HepG2 (cell line): ENCODE results near the gene CNDP1. TPM values are rescaled to one million over a fixed set of nuclear protein-coding genes. Genes with fewer than 3 reads are reported as not detected.

ENCODE experiments used
- ATAC-seq: fragments of 200-7000 bp; cut with Tn5 transposase; 3 replicates; pipeline ENCODE4 v1.9.1; 2020; ENCODE audit warnings: mild to moderate bottlenecking, moderate library complexity
- BruUV-seq: library from RNA; stranded (reverse); fragments of 400-500 nt; replicated peaks from 2 replicates; lab custom pipeline; 2021; lab: Mats Ljungman, UMichigan
- CTCF ChIA-PET: fragments of 300-600 bp; formaldehyde crosslinking; extraction: SDS; loops from one replicate; lab custom pipeline; 2021; ENCODE audit warnings: low total read pairs, inconsistent platforms, low intra/inter-chr PET ratio; lab: Yijun Ruan, JAX
- POLR2A ChIA-PET: fragments of 350-600 bp; sonication (Branson Sonifier 250); formaldehyde crosslinking; loops from one replicate; lab custom pipeline; 2020; ENCODE audit warnings: antibody characterized with exemption, inconsistent platforms; lab: Yijun Ruan, JAX
- DNase-seq: peaks from one replicate; pipeline ENCODE4 v3.0.0-alpha.2; 2015; ENCODE audit warnings: low spot score
- FAIRE-seq: peaks from 3 replicates; lab custom pipeline; 2011; peaks lifted over from hg19 to GRCh38; lab: Jason Lieb, UNC
- H2AFZ ChIP-seq: one replicate; pipeline ENCODE4 v1.6.1; 2011; ENCODE audit warnings: low read length, inconsistent platforms
- H3K27ac ChIP-seq: fragments of 300-600 bp; 3 replicates; pipeline ENCODE4 v1.8.0; 2011; ENCODE audit warnings: mixed run types, mild to moderate bottlenecking, mixed read lengths, low read length, inconsistent platforms; ENCODE audit not compliant: insufficient read depth; ENCODE audit errors: extremely low read length
- H3K27me3 ChIP-seq, 2 experiments: fragments of 200-600 bp in 1 of 2; 2 replicates in 1 of 2; 3 replicates in 1 of 2; pipeline versions ENCODE4 v1.6.0 to v1.8.0; 2011; ENCODE audit warnings: low read length in 2 of 2, mild to moderate bottlenecking in 2 of 2, moderate library complexity in 2 of 2, inconsistent platforms in 1 of 2; ENCODE audit not compliant: insufficient read depth in 2 of 2, control insufficient read depth in 1 of 2
- H3K36me3 ChIP-seq, 2 experiments: fragments of 200-600 bp in 1 of 2; replicated peaks in 1 of 2; 2 replicates in 1 of 2; 3 replicates in 1 of 2; pipeline versions ENCODE4 v1.5.1 to v1.8.0; 2011; ENCODE audit warnings: low read length in 2 of 2, inconsistent platforms in 1 of 2; ENCODE audit not compliant: insufficient read depth in 2 of 2, control insufficient read depth in 1 of 2
- H3K4me1 ChIP-seq: 2 replicates; pipeline ENCODE4 v1.5.1; 2012; ENCODE audit warnings: low read length, inconsistent platforms; ENCODE audit not compliant: insufficient read depth
- H3K4me2 ChIP-seq: 2 replicates; pipeline ENCODE4 v1.6.0; 2011; ENCODE audit warnings: low read depth, low read length, inconsistent platforms
- H3K4me3 ChIP-seq, 3 experiments: fragments of 200-600 bp in 1 of 3; sonication (generic), shearing (Covaris generic) in 1 of 3; replicated peaks in 1 of 3; 2 replicates each; pipeline ENCODE4 v1.5.1; 2011 to 2016; ENCODE audit warnings: low read length in 3 of 3, inconsistent platforms in 2 of 3, low read depth in 2 of 3, mild to moderate bottlenecking in 2 of 3, control low read depth in 1 of 3, mixed read lengths in 1 of 3; ENCODE audit not compliant: insufficient read depth in 1 of 3
- H3K79me2 ChIP-seq: one replicate; pipeline ENCODE4 v1.6.1; 2011; ENCODE audit warnings: low read length, inconsistent platforms; ENCODE audit not compliant: insufficient read depth
- H3K9ac ChIP-seq: 2 replicates; pipeline ENCODE4 v1.6.0; 2011; ENCODE audit warnings: mild to moderate bottlenecking, low read depth, low read length, inconsistent platforms; ENCODE audit not compliant: insufficient read depth
- H3K9me3 ChIP-seq: 2 replicates; pipeline ENCODE4 v1.5.1; 2012; ENCODE audit warnings: mild to moderate bottlenecking, low read length
- H4K20me1 ChIP-seq: 2 replicates; pipeline ENCODE4 v1.6.0; 2011; ENCODE audit warnings: inconsistent platforms, mild to moderate bottlenecking, low read length, moderate library complexity; ENCODE audit not compliant: insufficient read depth
- CEBPZ ChIP-seq: IDR thresholded peaks from 2 replicates; pipeline ENCODE4 v1.6.1; 2012; ENCODE audit warnings: low read length, improper control_type of control experiment
- ELK4 ChIP-seq: sonication (generic); formaldehyde crosslinking; IDR thresholded peaks from 2 replicates; pipeline ENCODE4 v1.9.0; 2021; ENCODE audit warnings: missing genetic modification reagents, borderline replicate concordance
- HNRNPL ChIP-seq: fragments of 200-400 bp; formaldehyde crosslinking; IDR thresholded peaks from 2 replicates; pipeline ENCODE4 v1.6.1; 2017; ENCODE audit warnings: mild to moderate bottlenecking, low read depth, low read length
- MATR3 ChIP-seq: sonication (generic); formaldehyde crosslinking; IDR thresholded peaks from 2 replicates; pipeline ENCODE4 v1.4.0; 2020; ENCODE audit warnings: missing genetic modification reagents
- MEF2D ChIP-seq: sonication (generic); formaldehyde crosslinking; IDR thresholded peaks from 2 replicates; pipeline ENCODE4 v1.5.1; 2020; ENCODE audit warnings: mild to moderate bottlenecking, missing genetic modification reagents
- THRA ChIP-seq: sonication (generic); formaldehyde crosslinking; IDR thresholded peaks from 2 replicates; pipeline ENCODE4 v1.4.0; 2020; ENCODE audit warnings: missing genetic modification reagents, borderline replicate concordance
- TP53 ChIP-seq: sonication (generic); formaldehyde crosslinking; conservative IDR thresholded peaks from 2 replicates; pipeline ENCODE4 v1.4.0; 2020; ENCODE audit warnings: missing genetic modification reagents
- ZBTB38 ChIP-seq: sonication (generic); formaldehyde crosslinking; IDR thresholded peaks from 2 replicates; pipeline ENCODE4 v1.5.1; 2020; ENCODE audit warnings: mild to moderate bottlenecking, missing genetic modification reagents
- ZNF260 ChIP-seq: sonication (generic); formaldehyde crosslinking; IDR thresholded peaks from 2 replicates; pipeline ENCODE4 v1.4.0; 2020; ENCODE audit warnings: missing genetic modification reagents, low read depth, mild to moderate bottlenecking, borderline replicate concordance
- ZNF3 ChIP-seq: IDR thresholded peaks from 2 replicates; pipeline ENCODE4 v1.7.0; 2017; ENCODE audit warnings: inconsistent platforms
- ZNF563 ChIP-seq: sonication (generic); formaldehyde crosslinking; IDR thresholded peaks from 2 replicates; pipeline ENCODE4 v1.8.0; 2022; ENCODE audit warnings: mild to moderate bottlenecking, moderate library complexity, missing genetic modification reagents
- ZNF749 ChIP-seq: sonication (generic); formaldehyde crosslinking; IDR thresholded peaks from 2 replicates; pipeline ENCODE4 v1.8.0; 2022; ENCODE audit warnings: mild to moderate bottlenecking, missing genetic modification reagents, moderate library complexity, borderline replicate concordance
- ZNF784 ChIP-seq: sonication (generic); formaldehyde crosslinking; IDR thresholded peaks from 2 replicates; pipeline ENCODE4 v1.5.1; 2020; ENCODE audit warnings: missing genetic modification reagents, mild to moderate bottlenecking, borderline replicate concordance
- WGBS: methylation state at CpG from one replicate; pipeline ENCODE4 v1.1.6; 2017; ENCODE audit warnings: low lambda C conversion rate; 5-methylcytosine and 5-hydroxymethylcytosine counted together
- in situ Hi-C: cut with HindIII; loops from 2 replicates; pipeline ENCODE4 v1.10.0; 2017; ENCODE audit warnings: low pct_unique_long_range_greater_than_20kb; ENCODE audit not compliant: extremely low pct_ligation_motif_present
- intact Hi-C: fragments of 100-400 bp; cut with micrococcal nuclease; formaldehyde crosslinking; loops from one replicate; pipeline ENCODE4 v1.10.0; 2022; ENCODE audit not compliant: unreplicated experiment
- polyA plus RNA-seq, 8 experiments: library from polyadenylated mRNA; depleted of rRNA in 3 of 8; stranded (reverse) in 7 of 8; unstranded in 1 of 8; fragments of >200 nt; fragmentation: Illumina TruSeq in 4 of 8; extraction: Trizol in 4 of 8; gene quantifications; 2 replicates each; pipeline versions ENCODE4 v1.2.1 to v1.2.3, GENCODE V29; 2011 to 2016; ENCODE audit warnings: low read depth in 4 of 8, missing spikeins in 1 of 8, mixed read lengths in 1 of 8; ENCODE audit not compliant: insufficient read depth in 1 of 8
- total RNA-seq, 5 experiments: library from RNA; depleted of rRNA; stranded (reverse); fragments of >200 nt; fragmentation: Illumina TruSeq; extraction: Trizol; gene quantifications; 2 replicates each; pipeline ENCODE4 v1.2.3, GENCODE V29; 2016; ENCODE audit warnings: low read depth in 1 of 5

CNDP1 gene
- total and polyA plus RNA-seq, 2 of the 13 experiments (the other 11 are each of a cell fraction or from before 2014, with no cell fraction given) = 0.01 TPM; not detected in 1

- TF ChIP-seq CEBPZ = no peak
- no peak for TF ChIP-seq MATR3 (CRISPR knock-in tag)
- no peak for TF ChIP-seq ELK4 (CRISPR knock-in tag)
Observed at GRCh38 chr18:74488354-74488753, 45.9 kb upstream of the CNDP1 start (continued).

GRCh38 chr18:74488864-74489263 lies 45.4 kb upstream of the CNDP1 start:
- no peak overlapping the region for H3K4me2 ChIP-seq
- TF ChIP-seq ZNF749 (CRISPR knock-in tag) (no peak), ZBTB38 (CRISPR knock-in tag) (no peak), ZNF784 (CRISPR knock-in tag) (no peak), TP53 (CRISPR knock-in tag) (no peak), ZNF260 (no peak), HNRNPL (no peak), THRA (CRISPR knock-in tag) (no peak), MEF2D (no peak), ZNF563 (CRISPR knock-in tag) (no peak), ZNF3 (CRISPR knock-in tag) (no peak)
- TF ChIP-seq, all 625 proteins: peak for 0
- no peak for ATAC-seq
- no peak for FAIRE-seq
- Histone ChIP-seq H4K20me1 (no peaks in the 10 kb centered on the region), H2AFZ (no peak overlapping the region), H3K4me3 (no peak overlapping the region), H3K79me2 (no peaks in the 10 kb centered on the region), H3K4me1 (peaks cover 24% of the 10 kb centered on the region), H3K27me3 (peaks cover 1 to 2% of the 10 kb centered on the region in 2 experiments; a peak in 2 of 5 replicates), H3K9ac (no peak overlapping the region), H3K27ac (no peak overlapping the region), H3K9me3 (peaks cover 11% of the 10 kb centered on the region), H3K36me3 (no peaks in the 10 kb centered on the region)
- POLR2A ChIA-PET = no interaction called here
- CTCF ChIA-PET = no interaction called here
- in situ Hi-C loops (loop anchor here (5.0 to 25.0 kb wide), 2 partner anchors 122 to 302 kb away; no protein-coding TSS in a partner anchor), intact Hi-C loops (no loop called here)
- DNase-seq = no peak
- WGBS = 62% methylated on average over 8 of the region's 8 CpGs
- no TSS peak for BruUV-seq
